HL-60 (cell line): ENCODE measurements around the gene SRGAP3.

Source experiments
- DNase-seq, 2 experiments: peaks; one replicate each; pipeline ENCODE4 v3.0.0-alpha.2; 2010 to 2020; ENCODE audit warnings: low read depth in 1 of 2, low spot score in 1 of 2
- H3K27ac ChIP-seq: fragments of 250-450 bp; sonication (Bioruptor Pico); replicated peaks from 2 replicates; pipeline ENCODE4 v1.5.1; 2020; ENCODE audit warnings: mild to moderate bottlenecking, moderate library complexity
- H3K27me3 ChIP-seq: fragments of 250-450 bp; sonication (Bioruptor Pico); 2 replicates; pipeline ENCODE4 v1.5.1; 2021; ENCODE audit warnings: mild to moderate bottlenecking, moderate library complexity; ENCODE audit not compliant: insufficient read depth, poor library complexity, severe bottlenecking
- H3K4me3 ChIP-seq: replicated peaks from 2 replicates; pipeline ENCODE4 v1.5.1; 2011; ENCODE audit warnings: mild to moderate bottlenecking, control low read depth, low read length; ENCODE audit not compliant: insufficient read depth
- GABPA ChIP-seq: IDR thresholded peaks from 2 replicates; pipeline ENCODE4 v1.6.1; 2012; ENCODE audit warnings: low read depth
- POLR2AphosphoS5 ChIP-seq: IDR thresholded peaks from 2 replicates; pipeline ENCODE4 v1.6.1; 2012; ENCODE audit warnings: low read depth
- SPI1 ChIP-seq: IDR thresholded peaks from 2 replicates; pipeline ENCODE4 v1.6.1; 2012; ENCODE audit warnings: low read depth, mild to moderate bottlenecking, borderline replicate concordance
- TF ChIP-seq, protein P1 (sequence below): IDR thresholded peaks from 2 replicates; pipeline ENCODE4 v1.6.1; 2012; ENCODE audit warnings: low read depth; ENCODE audit not compliant: insufficient replicate concordance
- TF ChIP-seq, protein P2 (sequence below): IDR thresholded peaks from one replicate; pipeline ENCODE4 v1.5.1; 2011; ENCODE audit warnings: low read length, control low read depth, inconsistent platforms; ENCODE audit not compliant: insufficient read depth

The SRGAP3 gene

DNA sequence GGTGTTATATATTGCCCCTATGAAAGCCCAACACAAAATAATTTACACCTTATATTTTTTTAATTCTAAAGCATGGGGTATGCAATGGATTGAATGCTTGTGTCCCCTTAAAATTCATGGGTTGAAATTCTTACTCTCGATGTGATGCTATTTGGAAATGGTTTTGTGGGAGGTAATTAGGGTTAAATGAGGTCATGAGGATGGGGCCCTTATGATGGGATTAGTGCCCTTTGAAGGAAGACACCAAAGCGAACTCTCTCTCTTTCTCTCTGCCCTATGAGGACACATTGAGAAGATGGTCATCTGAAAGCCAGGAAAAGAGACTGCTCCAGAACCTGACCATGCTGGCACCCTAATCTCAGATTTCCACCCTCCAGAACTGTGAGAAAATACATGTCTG is 7.6 kb upstream of the SRGAP3 start:
- no peak overlapping the region for H3K4me3 ChIP-seq
- H3K27ac ChIP-seq = no peak overlapping the region
- TF ChIP-seq GABPA (no peak), POLR2AphosphoS5 (no peak), SPI1 (no peak)
- TF ChIP-seq, protein P1, sequence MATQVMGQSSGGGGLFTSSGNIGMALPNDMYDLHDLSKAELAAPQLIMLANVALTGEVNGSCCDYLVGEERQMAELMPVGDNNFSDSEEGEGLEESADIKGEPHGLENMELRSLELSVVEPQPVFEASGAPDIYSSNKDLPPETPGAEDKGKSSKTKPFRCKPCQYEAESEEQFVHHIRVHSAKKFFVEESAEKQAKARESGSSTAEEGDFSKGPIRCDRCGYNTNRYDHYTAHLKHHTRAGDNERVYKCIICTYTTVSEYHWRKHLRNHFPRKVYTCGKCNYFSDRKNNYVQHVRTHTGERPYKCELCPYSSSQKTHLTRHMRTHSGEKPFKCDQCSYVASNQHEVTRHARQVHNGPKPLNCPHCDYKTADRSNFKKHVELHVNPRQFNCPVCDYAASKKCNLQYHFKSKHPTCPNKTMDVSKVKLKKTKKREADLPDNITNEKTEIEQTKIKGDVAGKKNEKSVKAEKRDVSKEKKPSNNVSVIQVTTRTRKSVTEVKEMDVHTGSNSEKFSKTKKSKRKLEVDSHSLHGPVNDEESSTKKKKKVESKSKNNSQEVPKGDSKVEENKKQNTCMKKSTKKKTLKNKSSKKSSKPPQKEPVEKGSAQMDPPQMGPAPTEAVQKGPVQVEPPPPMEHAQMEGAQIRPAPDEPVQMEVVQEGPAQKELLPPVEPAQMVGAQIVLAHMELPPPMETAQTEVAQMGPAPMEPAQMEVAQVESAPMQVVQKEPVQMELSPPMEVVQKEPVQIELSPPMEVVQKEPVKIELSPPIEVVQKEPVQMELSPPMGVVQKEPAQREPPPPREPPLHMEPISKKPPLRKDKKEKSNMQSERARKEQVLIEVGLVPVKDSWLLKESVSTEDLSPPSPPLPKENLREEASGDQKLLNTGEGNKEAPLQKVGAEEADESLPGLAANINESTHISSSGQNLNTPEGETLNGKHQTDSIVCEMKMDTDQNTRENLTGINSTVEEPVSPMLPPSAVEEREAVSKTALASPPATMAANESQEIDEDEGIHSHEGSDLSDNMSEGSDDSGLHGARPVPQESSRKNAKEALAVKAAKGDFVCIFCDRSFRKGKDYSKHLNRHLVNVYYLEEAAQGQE = no peak
- TF ChIP-seq, protein P2, sequence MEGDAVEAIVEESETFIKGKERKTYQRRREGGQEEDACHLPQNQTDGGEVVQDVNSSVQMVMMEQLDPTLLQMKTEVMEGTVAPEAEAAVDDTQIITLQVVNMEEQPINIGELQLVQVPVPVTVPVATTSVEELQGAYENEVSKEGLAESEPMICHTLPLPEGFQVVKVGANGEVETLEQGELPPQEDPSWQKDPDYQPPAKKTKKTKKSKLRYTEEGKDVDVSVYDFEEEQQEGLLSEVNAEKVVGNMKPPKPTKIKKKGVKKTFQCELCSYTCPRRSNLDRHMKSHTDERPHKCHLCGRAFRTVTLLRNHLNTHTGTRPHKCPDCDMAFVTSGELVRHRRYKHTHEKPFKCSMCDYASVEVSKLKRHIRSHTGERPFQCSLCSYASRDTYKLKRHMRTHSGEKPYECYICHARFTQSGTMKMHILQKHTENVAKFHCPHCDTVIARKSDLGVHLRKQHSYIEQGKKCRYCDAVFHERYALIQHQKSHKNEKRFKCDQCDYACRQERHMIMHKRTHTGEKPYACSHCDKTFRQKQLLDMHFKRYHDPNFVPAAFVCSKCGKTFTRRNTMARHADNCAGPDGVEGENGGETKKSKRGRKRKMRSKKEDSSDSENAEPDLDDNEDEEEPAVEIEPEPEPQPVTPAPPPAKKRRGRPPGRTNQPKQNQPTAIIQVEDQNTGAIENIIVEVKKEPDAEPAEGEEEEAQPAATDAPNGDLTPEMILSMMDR = no peak
- no peaks in the 10 kb centered on the region for H3K27me3 ChIP-seq
- no peak for DNase-seq

DNA sequence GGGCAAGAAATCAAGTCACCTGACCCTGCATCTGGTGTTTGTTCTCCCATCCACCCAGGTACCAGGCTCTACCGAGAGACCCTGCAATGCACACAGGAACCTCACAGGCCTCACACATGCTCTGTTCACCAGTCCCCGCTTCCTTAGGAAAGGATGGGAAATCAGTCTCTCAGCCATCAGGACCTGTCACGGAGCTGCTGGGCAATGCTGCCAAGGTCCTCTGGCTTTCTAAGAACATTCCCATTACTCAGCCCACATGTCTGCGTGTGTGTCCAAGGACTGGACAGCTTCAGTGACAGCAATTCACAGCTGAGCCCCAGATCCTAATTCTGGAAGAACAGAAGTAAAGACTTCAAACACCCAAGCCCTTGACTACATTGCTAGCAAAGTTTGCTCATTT is 6.5 kb upstream of the SRGAP3 start:
- no peak for DNase-seq
- Histone ChIP-seq H3K4me3 (no peak overlapping the region), H3K27me3 (no peaks in the 10 kb centered on the region), H3K27ac (no peak overlapping the region)
- TF ChIP-seq, protein P2 = no peak
- TF ChIP-seq, protein P1 = no peak

DNA sequence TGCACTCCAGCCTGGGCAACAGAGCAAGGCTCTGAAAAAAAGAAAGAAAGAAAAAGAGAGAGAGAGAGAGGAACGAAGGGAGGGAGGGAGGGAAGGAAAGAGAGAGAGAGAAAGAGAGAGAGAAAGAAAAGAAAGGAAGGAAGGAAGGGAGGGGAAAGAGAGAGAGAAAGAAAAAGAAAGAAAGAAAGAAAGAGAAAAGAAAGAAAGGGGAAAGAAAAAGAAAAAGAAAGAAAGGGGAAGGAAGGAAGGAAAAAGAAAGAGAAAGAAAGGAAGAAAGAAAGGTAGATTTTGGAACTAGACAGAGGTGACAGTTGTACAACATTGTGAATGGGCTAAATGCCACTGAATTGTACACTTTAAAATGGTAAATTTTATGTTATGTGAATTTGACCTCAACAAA is 5.3 kb upstream of the SRGAP3 start:
- no peak overlapping the region for H3K4me3 ChIP-seq
- no peak overlapping the region for H3K27ac ChIP-seq
- TF ChIP-seq, protein P1 = no peak
- no peaks in the 10 kb centered on the region for H3K27me3 ChIP-seq
- DNase-seq = no peak

DNA sequence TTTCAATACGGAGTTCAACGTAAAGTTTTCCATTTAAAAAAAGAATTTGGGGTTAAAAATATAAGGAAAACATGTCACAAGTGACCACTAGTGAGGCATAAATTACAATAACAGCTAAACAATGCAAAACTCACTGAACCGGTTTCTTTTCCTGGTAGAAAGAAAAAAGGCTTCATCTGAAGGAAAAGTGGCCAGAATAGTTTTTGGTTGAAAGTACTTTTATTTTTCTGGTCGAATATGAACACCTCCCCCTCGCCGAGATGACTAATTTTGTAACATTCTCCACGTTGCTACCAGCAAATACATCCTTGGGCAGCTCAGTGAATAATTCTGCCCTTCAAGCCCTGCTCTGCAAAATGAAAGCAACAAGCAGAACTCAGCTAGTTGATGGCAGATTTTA is 3.9 kb upstream of the SRGAP3 start:
- peaks cover 2% of the 10 kb centered on the region for H3K27me3 ChIP-seq
- TF ChIP-seq, protein P1 = no peak
- no peak for TF ChIP-seq GABPA
- TF ChIP-seq, protein P2 = no peak
- TF ChIP-seq SPI1 = no peak
- no peak for TF ChIP-seq POLR2AphosphoS5
- H3K4me3 ChIP-seq = no peak overlapping the region
- no peak overlapping the region for H3K27ac ChIP-seq
- DNase-seq = no peak
